Endodermal cell (in vitro differentiated cells): ENCODE results near the gene CDC42EP3. TPM values are rescaled to one million over a fixed set of nuclear protein-coding genes. Genes with fewer than 3 reads are reported as not detected.

Experiments used
- DNase-seq: peaks from one replicate; pipeline ENCODE4 v3.0.0-alpha.2; 2017
- H3K27ac ChIP-seq: 2 replicates; pipeline ENCODE4 v1.5.1; 2013; ENCODE audit warnings: mild to moderate bottlenecking, low read depth, low read length, moderate library complexity
- H3K27me3 ChIP-seq: 2 replicates; pipeline ENCODE4 v1.6.1; 2013; ENCODE audit warnings: mild to moderate bottlenecking, low read length, moderate library complexity; ENCODE audit not compliant: insufficient read depth, control insufficient read depth, poor library complexity, severe bottlenecking
- H3K36me3 ChIP-seq: 2 replicates; pipeline ENCODE4 v1.7.0; 2013; ENCODE audit warnings: mild to moderate bottlenecking, low read length, moderate library complexity; ENCODE audit not compliant: control insufficient read depth, insufficient read depth
- H3K4me1 ChIP-seq: one replicate; pipeline ENCODE4 v1.7.0; 2013; ENCODE audit warnings: low read length; ENCODE audit not compliant: control insufficient read depth, insufficient read depth
- H3K4me3 ChIP-seq: 2 replicates; pipeline ENCODE4 v1.5.1; 2013; ENCODE audit warnings: mild to moderate bottlenecking, low read length, moderate library complexity
- H3K9ac ChIP-seq: 2 replicates; pipeline ENCODE4 v1.6.1; 2013; ENCODE audit warnings: mild to moderate bottlenecking, low read length, moderate library complexity; ENCODE audit not compliant: poor library complexity, severe bottlenecking; ENCODE audit errors: extremely low read depth
- H3K9me3 ChIP-seq: 2 replicates; pipeline ENCODE4 v1.6.1; 2013; ENCODE audit warnings: mild to moderate bottlenecking, low read length, moderate library complexity; ENCODE audit not compliant: control insufficient read depth
- H3K27ac Mint-ChIP-seq: 2 replicates; pipeline ENCODE4 v1.8.0; 2020; ENCODE audit warnings: mixed read lengths
- H3K27me3 Mint-ChIP-seq: 2 replicates; pipeline ENCODE4 v1.8.0; 2021; ENCODE audit warnings: mild to moderate bottlenecking, mixed read lengths; ENCODE audit not compliant: insufficient read depth
- H3K36me3 Mint-ChIP-seq: 2 replicates; pipeline ENCODE4 v1.8.0; 2020; ENCODE audit warnings: low read depth, mixed read lengths
- H3K4me1 Mint-ChIP-seq: 2 replicates; pipeline ENCODE4 v1.8.0; 2020; ENCODE audit warnings: mixed read lengths
- H3K4me3 Mint-ChIP-seq: 2 replicates; pipeline ENCODE4 v1.8.0; 2020; ENCODE audit warnings: mild to moderate bottlenecking, moderate library complexity, mixed read lengths
- H3K9me3 Mint-ChIP-seq: 2 replicates; pipeline ENCODE4 v1.8.0; 2020; ENCODE audit warnings: mild to moderate bottlenecking, mixed read lengths
- WGBS, 2 experiments: methylation state at CpG; one replicate each; pipeline versions ENCODE4 v1.1.5 to v1.1.7; 2013; ENCODE audit warnings: missing lambda C conversion rate in 2 of 2, mixed read lengths in 1 of 2; ENCODE audit not compliant: insufficient coverage in 1 of 2, insufficient read length in 1 of 2; 5-methylcytosine and 5-hydroxymethylcytosine counted together
- total RNA-seq, 2 donors: library from RNA; stranded (reverse); fragmentation: NEBNext Ultra II Directional in 1 of 2; extraction: Animal tissue kit (Norgen Biotek cat#: 25700) in 1 of 2; gene quantifications; 2 replicates in 1 of 2; 3 replicates in 1 of 2; pipeline ENCODE4 v1.2.1, GENCODE V29; 2021
- TF ChIP-seq, protein P1 (sequence below): fragments of 200-600 bp; sonication (generic); conservative IDR thresholded peaks from 2 replicates; pipeline ENCODE4 v1.5.0; 2021; ENCODE audit warnings: antibody characterized with exemption, mild to moderate bottlenecking

Gene CDC42EP3
- total RNA-seq, 2 donors from 2014 or later = 26.4 to 30.2 TPM

DNA sequence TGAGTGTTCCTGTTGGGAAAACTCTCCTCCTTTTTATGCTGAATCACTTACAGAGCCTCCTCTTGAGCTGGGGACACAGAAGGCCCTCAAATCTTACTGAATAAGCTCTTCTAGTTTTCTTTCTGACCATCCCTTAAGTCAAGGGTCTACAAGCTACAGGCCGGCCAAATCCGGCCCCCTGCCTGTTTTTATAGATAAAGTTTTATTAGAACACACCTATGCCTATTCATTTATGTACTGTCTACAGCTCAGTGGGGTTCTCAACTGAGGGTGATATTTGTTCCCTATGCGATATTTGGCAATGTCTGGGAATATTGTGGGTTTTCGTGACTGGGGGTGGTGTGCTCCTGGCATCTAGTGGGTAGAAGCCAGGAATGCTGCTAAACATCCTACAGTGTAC lies 14.0 kb downstream of the CDC42EP3 start:
- H3K4me1 Mint-ChIP-seq = peaks cover 84% of the 10 kb centered on the region
- H3K27ac Mint-ChIP-seq = peak overlapping the region; percentile 45
- H3K4me3 ChIP-seq = peak overlapping the region; percentile 61
- peaks cover 58% of the 10 kb centered on the region for H3K4me1 ChIP-seq
- WGBS, 2 experiments = 82 to 94% methylated on average over 2 to 3 of the region's 4 CpGs
- peaks cover 19% of the 10 kb centered on the region for H3K27me3 Mint-ChIP-seq
- no peak for DNase-seq
- no peaks in the 10 kb centered on the region for H3K9me3 ChIP-seq
- TF ChIP-seq, protein P1, sequence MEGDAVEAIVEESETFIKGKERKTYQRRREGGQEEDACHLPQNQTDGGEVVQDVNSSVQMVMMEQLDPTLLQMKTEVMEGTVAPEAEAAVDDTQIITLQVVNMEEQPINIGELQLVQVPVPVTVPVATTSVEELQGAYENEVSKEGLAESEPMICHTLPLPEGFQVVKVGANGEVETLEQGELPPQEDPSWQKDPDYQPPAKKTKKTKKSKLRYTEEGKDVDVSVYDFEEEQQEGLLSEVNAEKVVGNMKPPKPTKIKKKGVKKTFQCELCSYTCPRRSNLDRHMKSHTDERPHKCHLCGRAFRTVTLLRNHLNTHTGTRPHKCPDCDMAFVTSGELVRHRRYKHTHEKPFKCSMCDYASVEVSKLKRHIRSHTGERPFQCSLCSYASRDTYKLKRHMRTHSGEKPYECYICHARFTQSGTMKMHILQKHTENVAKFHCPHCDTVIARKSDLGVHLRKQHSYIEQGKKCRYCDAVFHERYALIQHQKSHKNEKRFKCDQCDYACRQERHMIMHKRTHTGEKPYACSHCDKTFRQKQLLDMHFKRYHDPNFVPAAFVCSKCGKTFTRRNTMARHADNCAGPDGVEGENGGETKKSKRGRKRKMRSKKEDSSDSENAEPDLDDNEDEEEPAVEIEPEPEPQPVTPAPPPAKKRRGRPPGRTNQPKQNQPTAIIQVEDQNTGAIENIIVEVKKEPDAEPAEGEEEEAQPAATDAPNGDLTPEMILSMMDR = no peak
- no peaks in the 10 kb centered on the region for H3K27me3 ChIP-seq
- peaks cover 9% of the 10 kb centered on the region for H3K36me3 Mint-ChIP-seq
- no peak overlapping the region for H3K9ac ChIP-seq
- H3K9me3 Mint-ChIP-seq = no peaks in the 10 kb centered on the region
- H3K27ac ChIP-seq = peak overlapping the region; percentile 35
- H3K4me3 Mint-ChIP-seq = peak overlapping the region; percentile 22
- peaks cover 43% of the 10 kb centered on the region for H3K36me3 ChIP-seq

DNA sequence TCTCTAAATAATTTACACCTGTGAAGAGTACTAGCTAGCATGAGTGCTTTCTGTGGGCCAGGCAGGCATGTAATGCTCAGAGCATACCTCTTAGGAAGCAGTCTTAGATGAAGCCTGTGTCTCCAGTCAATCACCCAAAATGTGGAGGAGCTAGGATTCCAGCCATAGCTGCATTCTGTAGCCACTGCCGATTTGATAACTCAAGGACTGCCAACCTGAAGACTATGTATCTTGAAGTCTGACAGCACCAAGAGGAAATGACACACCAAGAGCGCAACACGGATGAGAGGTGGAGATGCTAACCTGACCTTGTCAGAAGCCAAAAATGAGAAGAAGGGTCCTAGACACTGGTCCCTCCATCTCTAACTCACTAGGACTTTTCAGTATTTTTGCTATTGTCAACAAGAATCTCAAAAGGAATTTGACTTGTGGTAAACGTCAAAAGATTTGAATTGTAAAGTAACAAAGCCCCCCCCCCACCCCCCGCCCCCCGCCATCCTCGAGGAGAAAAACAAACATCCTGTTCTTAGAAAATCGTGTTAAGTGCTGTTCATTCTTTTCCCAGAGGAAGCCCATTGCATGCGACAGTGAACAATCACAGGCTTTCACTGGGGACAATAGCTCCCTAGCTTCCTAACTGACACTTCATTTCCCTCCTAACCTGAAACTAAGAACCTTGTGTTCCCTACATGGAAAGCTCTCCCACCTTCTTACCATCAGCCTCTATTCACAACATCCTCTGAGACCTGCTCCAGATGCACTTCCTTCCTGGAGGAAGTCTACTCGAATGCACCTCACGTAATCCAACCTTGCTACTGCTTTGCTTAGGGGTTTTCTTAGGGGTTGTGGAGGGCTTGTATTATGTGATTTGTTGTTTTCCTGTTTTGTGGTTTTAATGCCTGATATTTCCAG lies 14.7 kb downstream of the CDC42EP3 start:
- Mint-ChIP-seq H3K27ac (peak overlapping the region; percentile 45), H3K4me1 (peaks cover 83% of the 10 kb centered on the region), H3K36me3 (peaks cover 9% of the 10 kb centered on the region), H3K4me3 (peak overlapping the region; percentile 22), H3K27me3 (peaks cover 19% of the 10 kb centered on the region), H3K9me3 (no peaks in the 10 kb centered on the region)
- peak; percentile 93 for DNase-seq
- peaks cover 56% of the 10 kb centered on the region for H3K4me1 ChIP-seq
- TF ChIP-seq, protein P1 = no peak
- peaks cover 42% of the 10 kb centered on the region for H3K36me3 ChIP-seq
- no peak overlapping the region for H3K9ac ChIP-seq
- H3K4me3 ChIP-seq = peak overlapping the region; percentile 61
- 14 to 19% methylated on average over 5 to 10 of the region's 11 CpGs for WGBS, 2 experiments
- H3K27ac ChIP-seq = peak overlapping the region; percentile 35
- no peaks in the 10 kb centered on the region for H3K9me3 ChIP-seq
- no peaks in the 10 kb centered on the region for H3K27me3 ChIP-seq

DNA sequence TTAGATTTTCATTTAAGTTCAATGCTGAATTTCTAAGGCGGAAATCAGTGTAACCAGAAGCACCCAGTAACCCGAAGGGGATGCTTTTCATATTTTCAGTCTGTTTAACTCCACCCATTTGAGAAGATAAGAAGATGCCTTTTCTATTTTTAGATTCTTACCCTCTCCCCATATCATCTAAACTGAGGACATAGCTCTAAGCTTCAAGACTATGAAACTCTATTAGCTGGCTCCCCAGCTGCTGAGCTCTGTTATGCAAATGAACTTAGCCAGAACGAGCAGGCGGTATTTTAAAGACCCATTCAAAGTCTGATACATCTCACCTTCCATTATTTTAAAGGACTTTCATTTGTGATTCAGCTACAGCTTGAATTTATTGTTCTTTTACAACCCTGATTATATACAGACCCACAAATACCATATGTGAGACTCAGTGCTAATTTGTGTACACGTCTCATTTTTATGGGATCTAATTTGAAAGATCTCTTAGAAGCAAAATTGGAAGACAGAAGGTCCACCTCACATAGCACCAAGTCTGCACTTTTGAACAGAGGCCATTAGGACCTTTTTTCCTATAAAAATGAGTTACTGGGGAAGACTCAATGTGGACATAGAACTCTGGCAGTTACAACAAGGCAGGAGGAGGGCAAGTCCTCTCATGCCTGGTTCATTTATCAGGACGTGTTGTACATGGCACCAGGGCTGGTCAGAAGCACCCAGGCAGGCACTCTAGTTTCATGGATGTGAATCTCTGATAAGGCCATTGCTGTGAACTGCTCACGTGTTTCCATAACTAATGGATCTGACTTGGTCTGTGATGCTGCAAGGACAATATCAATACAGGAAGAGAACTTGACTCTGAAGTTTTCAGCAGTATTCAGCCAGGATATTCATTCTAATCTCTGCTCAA lies 16.3 kb downstream of the CDC42EP3 start:
- H3K27me3 ChIP-seq = no peaks in the 10 kb centered on the region
- H3K9ac ChIP-seq = no peak overlapping the region
- H3K4me3 Mint-ChIP-seq = no peak overlapping the region
- peaks cover 73% of the 10 kb centered on the region for H3K4me1 Mint-ChIP-seq
- peaks cover 19% of the 10 kb centered on the region for H3K27me3 Mint-ChIP-seq
- no peak overlapping the region for H3K27ac Mint-ChIP-seq
- WGBS, 2 experiments = 58 to 61% methylated on average over 6 to 7 of the region's 7 CpGs
- peaks cover 50% of the 10 kb centered on the region for H3K4me1 ChIP-seq
- peak overlapping the region; percentile 25 for H3K4me3 ChIP-seq
- DNase-seq = no peak
- no peaks in the 10 kb centered on the region for H3K9me3 Mint-ChIP-seq
- TF ChIP-seq, protein P1 = no peak
- H3K36me3 Mint-ChIP-seq = peaks cover 15% of the 10 kb centered on the region
- no peak overlapping the region for H3K27ac ChIP-seq
- H3K36me3 ChIP-seq = peaks cover 53% of the 10 kb centered on the region
- H3K9me3 ChIP-seq = no peaks in the 10 kb centered on the region
